SKM-1 treated with dmso at 0.1 percent for 144 hours (cell line): ENCODE measurements around the gene KLHL14.
"Not testable (repeated sequence)": the region's sequence is repeated elsewhere in the genome, so short reads cannot be mapped to it uniquely, and the experiment has no call there.

ENCODE experiments used
- DNase-seq: peaks from one replicate; lab custom pipeline; 2025; ENCODE audit not compliant: unreplicated experiment; lab: John Stamatoyannopoulos, UW

The KLHL14 gene

GRCh38 chr18:32661486-32662299 lies 111.1 kb downstream of the KLHL14 start:
- no peak for DNase-seq

- DNase-seq = not testable (repeated sequence)
Observed at GRCh38 chr18:32654507-32654906, 118.3 kb downstream of the KLHL14 start.

GRCh38 chr18:32637659-32638058 lies 135.2 kb downstream of the KLHL14 start:
- not testable (repeated sequence) for DNase-seq

- DNase-seq = no peak
Observed at GRCh38 chr18:32637226-32637625, 135.6 kb downstream of the KLHL14 start.

GRCh38 chr18:32634876-32635431 lies 137.9 kb downstream of the KLHL14 start:
- DNase-seq = no peak

GRCh38 chr18:32629981-32630700 lies 142.7 kb downstream of the KLHL14 start:
- peak; percentile 1 for DNase-seq

GRCh38 chr18:32629292-32629691 lies 143.5 kb downstream of the KLHL14 start:
- no peak for DNase-seq

- DNase-seq = no peak
Observed at GRCh38 chr18:32624182-32624723, 148.6 kb downstream of the KLHL14 start.

GRCh38 chr18:32623563-32623962 lies 149.3 kb downstream of the KLHL14 start:
- no peak for DNase-seq
